AG04449 (cell line): ENCODE data around the gene ITPR1.

Experiments used
- CTCF ChIA-PET: fragments of 350-600 bp; formaldehyde crosslinking; extraction: SDS; loops from one replicate; lab custom pipeline; 2021; ENCODE audit warnings: antibody characterized with exemption; lab: Yijun Ruan, JAX
- POLR2A ChIA-PET: fragments of 400-600, 350-600 bp; formaldehyde crosslinking; extraction: SDS; loops from one replicate; lab custom pipeline; 2020; ENCODE audit warnings: antibody characterized with exemption, inconsistent platforms; lab: Yijun Ruan, JAX
- DNase-seq: peaks from one replicate; pipeline ENCODE4 v3.0.0-alpha.2; 2010; ENCODE audit warnings: low read depth, low spot score
- H3K4me3 ChIP-seq: 2 replicates; pipeline ENCODE4 v1.5.1; 2011; ENCODE audit warnings: low read depth, mild to moderate bottlenecking, control low read depth, low read length
- CTCF ChIP-seq: IDR thresholded peaks from one replicate; pipeline ENCODE4 v1.5.1; 2011; ENCODE audit warnings: mild to moderate bottlenecking, moderate library complexity, low read length, control low read depth, inconsistent platforms; ENCODE audit not compliant: insufficient read depth; ENCODE audit errors: missing control alignments

The ITPR1 gene

GRCh38 chr3:4546346-4547178, 53.4 kb downstream of the ITPR1 start:
- CTCF ChIA-PET, result no interaction called here
- no peak overlapping the region for H3K4me3 ChIP-seq
- POLR2A ChIA-PET, result no interaction called here
- TF ChIP-seq CTCF, result no peak
- DNase-seq, result no peak

DNA sequence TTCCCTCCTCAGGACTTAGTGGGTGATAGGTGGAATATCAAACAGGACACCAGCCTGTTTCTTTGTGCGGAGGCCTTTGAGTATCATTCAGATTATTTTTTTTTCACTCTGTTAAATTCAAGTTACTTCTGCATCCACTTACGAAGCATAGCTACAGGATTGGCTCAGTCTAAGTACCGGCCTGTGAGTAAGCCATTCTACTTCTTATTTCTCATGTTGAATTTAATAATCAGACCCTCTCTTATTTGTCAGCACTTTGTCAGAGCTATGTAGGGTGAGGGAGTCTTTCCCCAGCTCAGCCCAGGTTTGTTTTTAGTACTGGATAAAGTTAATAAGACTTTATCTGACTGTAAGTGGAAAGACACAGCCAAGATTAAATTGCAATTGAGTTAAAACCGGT, 54.7 kb downstream of the ITPR1 start:
- POLR2A ChIA-PET, result no interaction called here
- H3K4me3 ChIP-seq, result no peak overlapping the region
- CTCF ChIA-PET, result no interaction called here
- DNase-seq, result no peak
- TF ChIP-seq CTCF, result no peak

- DNase-seq, result no peak
- H3K4me3 ChIP-seq, result no peak overlapping the region
- ChIA-PET CTCF (no interaction called here), POLR2A (no interaction called here)
- TF ChIP-seq CTCF, result no peak
Measured at GRCh38 chr3:4548356-4548755, 55.2 kb downstream of the ITPR1 start.

- no peak for DNase-seq
- POLR2A ChIA-PET, result no interaction called here
- no peak overlapping the region for H3K4me3 ChIP-seq
- TF ChIP-seq CTCF, result no peak
- CTCF ChIA-PET, result no interaction called here
Measured at GRCh38 chr3:4548780-4549179, 55.6 kb downstream of the ITPR1 start.

DNA sequence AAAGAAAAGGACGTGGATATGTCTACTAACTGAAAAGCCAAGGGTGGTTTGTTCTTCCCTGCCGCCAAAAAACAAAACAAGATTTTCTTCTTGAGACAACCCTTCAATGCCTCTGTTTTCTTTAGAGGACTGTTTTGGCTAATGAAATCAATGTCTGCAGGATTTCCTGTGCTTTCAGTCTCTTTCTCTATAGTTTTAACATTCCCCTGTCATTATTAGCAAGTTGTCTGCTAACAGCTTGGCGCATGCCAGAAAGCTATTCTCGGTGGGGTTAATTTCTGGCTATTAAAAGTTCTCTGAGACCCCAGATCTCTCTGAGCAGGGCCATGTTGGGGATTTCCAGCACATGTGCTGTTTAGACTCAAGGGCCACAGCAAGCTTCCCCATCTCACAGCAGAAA, 56.7 kb downstream of the ITPR1 start:
- DNase-seq, result no peak
- POLR2A ChIA-PET, result no interaction called here
- no peak overlapping the region for H3K4me3 ChIP-seq
- CTCF ChIA-PET, result no interaction called here
- no peak for TF ChIP-seq CTCF

GRCh38 chr3:4551051-4551711, 58.0 kb downstream of the ITPR1 start:
- no peak for DNase-seq
- ChIA-PET POLR2A (no interaction called here), CTCF (no interaction called here)
- no peak for TF ChIP-seq CTCF
- H3K4me3 ChIP-seq, result no peak overlapping the region
